Activated naive CD4-positive, alpha-beta T cell treated with anti-CD3 and anti-CD28 coated beads, Interleukin-2, amount 50 U/mL, for 16 hours (primary cell): ENCODE results near the gene EDA2R.

Source experiments
- DNase-seq: peaks from one replicate; pipeline ENCODE4 v3.0.0-alpha.2; 2020

The EDA2R gene, protein sequence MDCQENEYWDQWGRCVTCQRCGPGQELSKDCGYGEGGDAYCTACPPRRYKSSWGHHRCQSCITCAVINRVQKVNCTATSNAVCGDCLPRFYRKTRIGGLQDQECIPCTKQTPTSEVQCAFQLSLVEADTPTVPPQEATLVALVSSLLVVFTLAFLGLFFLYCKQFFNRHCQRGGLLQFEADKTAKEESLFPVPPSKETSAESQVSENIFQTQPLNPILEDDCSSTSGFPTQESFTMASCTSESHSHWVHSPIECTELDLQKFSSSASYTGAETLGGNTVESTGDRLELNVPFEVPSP

GRCh38 chrX:66638591-66639500 lies at the start of gene EDA2R:
Gene EDA2R (minus strand): TSS chrX:66639078. CDS start chrX:66616020, 23,058 bp downstream.
- DNase-seq: peak; percentile 18

DNA sequence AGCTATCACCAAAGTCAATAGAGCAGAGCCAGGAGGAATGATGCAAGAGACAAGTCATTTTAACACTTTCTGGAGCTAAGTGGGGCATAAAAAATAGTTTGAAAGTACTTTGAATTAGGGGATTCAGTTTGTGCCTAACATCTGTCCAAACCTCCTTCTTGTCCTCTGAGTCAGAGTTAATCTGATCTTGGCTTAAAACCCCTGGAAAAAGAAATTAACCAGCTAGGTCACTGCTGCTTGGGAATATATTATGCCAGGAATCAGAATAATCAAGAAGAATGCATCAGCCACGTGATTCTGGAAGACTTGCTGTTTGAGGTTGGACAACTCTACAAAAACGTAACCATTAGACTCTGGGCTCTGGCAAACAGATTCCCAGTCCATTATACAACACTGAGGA lies 45.3 kb upstream of the EDA2R start:
- DNase-seq: no peak

GRCh38 chrX:66680451-66680850 lies 41.6 kb upstream of the EDA2R start:
- no peak for DNase-seq

GRCh38 chrX:66677430-66677829 lies 38.6 kb upstream of the EDA2R start:
- DNase-seq: no peak

GRCh38 chrX:66676990-66677389 lies 38.1 kb upstream of the EDA2R start:
- no peak for DNase-seq

DNA sequence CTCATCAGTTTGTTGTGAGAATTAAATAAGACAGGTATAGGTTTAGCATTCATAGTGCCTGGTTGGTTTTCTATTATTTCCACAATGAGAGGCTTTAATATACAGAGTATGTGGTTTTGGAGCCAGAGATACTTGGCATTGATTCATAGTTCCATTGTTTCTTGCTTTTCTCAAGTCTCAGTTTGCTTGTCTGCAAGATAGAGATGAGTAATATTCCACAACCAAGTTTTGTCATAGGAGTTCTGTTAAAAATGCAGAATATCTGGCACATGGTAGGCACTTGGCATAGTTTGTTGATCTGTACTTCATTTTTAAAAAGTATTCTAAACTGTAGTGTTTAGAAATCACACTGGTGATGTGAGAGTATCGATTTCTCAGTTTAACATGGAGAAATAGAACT lies 37.5 kb upstream of the EDA2R start:
- no peak for DNase-seq

GRCh38 chrX:66675541-66675940 lies 36.7 kb upstream of the EDA2R start:
- DNase-seq: no peak

DNA sequence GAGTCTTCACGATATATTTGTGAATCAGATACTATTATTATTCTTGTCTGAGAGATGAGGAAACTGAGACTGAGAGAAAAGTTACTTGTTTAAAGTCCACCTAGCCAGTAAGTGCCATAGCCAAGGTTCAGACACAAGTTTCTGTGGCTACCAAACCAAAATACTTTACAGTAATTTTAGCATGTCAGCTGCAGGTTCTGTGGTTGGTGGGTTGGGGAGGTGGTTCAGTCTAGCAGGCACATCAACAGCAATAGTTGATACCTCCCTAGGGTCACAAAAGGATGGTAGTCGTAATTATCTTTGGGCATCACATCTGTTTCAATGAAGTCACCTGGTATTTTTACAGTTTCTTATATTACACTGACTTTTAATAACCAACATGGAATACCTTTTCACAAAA lies 35.6 kb upstream of the EDA2R start:
- no peak for DNase-seq

- DNase-seq: no peak
Observed at GRCh38 chrX:66672106-66672505, 33.2 kb upstream of the EDA2R start.

DNA sequence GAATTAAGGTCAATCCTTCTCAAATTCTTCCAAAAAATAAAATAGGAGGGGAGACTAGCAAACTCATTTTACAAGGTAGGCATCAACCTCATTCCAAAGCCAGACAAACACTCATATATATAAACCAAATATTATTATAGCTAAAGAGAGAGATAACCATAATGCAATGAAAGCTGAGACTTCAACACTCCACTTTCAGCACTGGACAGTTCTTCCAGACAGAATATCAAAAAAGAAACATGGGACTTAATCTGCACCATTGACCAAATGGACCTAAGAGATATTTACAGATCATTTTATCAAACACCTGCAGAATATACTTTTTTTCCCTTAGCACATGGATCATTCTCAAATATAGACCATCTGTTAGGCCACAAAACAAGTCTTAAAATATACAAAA lies 15.5 kb upstream of the EDA2R start:
- no peak for DNase-seq

DNA sequence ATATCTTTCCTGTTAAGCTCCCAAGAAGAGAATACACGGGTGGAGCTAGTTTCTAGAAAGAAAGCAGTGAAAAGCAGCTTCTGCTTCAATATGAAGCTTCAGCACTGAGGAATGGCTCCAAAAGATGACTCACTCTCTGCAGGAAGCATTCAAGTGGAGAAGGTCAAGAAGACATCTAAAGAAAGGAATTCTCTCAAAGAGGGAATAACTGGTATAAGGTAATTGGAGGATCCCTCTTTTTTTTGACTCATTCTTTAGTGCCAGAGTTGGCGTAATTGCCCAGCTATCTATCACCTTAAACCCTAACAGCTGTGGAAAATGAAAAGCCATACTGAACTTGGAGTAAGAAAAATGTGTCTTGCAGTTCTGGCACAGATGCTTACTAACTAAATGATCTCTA lies 3.5 kb downstream of the EDA2R start:
- DNase-seq: no peak

DNA sequence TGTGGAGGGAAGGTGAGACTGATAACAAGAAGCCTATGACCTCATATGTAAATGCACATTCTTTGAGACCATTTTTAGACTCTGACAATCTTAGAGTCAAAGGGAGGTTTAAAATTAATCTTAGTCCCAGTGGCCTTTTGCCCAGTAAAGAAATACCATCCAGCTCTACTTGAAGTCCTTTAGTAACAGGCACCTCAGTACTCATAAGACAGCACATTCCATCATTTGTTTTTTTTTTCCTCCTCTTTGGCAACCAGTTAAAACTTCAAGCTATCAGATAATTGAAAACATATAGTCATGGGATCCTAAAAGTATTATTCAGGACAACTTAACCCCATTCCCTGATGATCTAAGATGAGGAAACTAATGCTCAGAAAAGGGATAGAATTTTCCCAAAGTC lies 4.6 kb downstream of the EDA2R start:
- no peak for DNase-seq

- DNase-seq: no peak
Observed at GRCh38 chrX:66633541-66633940, 5.3 kb downstream of the EDA2R start.

GRCh38 chrX:66632981-66633380 lies 5.9 kb downstream of the EDA2R start:
- DNase-seq: no peak

DNA sequence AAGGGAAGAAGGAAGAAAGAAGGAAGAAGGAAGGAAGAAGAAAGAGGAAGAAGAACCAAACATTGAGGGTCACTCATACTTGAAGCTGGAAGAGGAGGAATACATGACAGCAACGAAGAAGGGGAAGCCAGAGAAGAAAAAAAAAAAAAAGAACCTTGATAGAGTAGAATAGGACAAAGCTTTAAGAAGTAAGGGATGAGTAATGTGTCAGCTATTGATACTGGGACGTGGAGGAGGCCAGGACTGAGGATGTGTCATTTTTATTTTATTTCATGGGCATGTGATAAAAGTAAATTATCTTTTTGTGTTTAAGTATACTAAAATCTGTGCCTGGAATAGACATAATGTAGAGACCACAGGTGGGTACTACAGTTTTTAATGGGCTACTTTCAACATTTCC lies 6.4 kb downstream of the EDA2R start:
- DNase-seq: no peak

- no peak for DNase-seq
Observed at GRCh38 chrX:66625525-66625924, 13.4 kb downstream of the EDA2R start.

DNA sequence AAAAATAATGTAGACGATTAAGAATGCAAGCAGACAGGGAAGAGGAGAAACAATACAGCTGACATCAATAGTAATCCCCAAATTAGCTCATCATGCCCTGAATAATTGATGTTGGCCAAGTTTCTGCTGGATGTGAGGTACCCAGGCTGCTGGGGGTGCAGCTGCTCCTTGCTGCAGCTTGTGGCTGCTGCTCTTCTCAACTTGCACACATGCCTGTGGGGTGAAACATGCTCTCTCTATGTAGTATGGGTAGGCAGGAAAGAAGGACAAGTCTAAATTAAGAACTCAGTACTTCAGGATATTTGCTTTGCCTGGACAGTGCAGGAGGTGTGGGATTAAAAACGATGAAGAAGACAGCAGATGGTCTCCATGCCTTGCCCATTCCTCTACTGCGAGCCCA lies 16.7 kb downstream of the EDA2R start:
- no peak for DNase-seq

DNA sequence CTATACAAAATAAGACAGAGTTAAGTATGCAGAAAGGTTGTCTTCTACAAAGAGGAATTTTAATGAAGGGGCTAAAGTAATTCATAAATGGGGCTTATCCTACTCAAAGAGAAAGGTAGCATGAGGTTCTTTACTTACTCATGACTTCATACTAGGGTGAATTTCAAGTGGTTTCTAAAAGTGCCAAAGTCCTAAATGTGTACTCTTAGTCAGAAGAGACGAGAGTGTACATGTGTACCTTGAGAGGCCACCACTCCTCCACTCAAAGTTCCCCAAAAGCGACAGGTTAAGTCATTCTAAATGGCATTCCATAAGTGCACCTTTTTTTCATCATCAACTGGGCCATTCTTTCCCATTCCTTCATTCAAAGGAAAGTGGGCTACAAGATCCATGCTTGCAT lies 21.9 kb downstream of the EDA2R start:
- DNase-seq: no peak

DNA sequence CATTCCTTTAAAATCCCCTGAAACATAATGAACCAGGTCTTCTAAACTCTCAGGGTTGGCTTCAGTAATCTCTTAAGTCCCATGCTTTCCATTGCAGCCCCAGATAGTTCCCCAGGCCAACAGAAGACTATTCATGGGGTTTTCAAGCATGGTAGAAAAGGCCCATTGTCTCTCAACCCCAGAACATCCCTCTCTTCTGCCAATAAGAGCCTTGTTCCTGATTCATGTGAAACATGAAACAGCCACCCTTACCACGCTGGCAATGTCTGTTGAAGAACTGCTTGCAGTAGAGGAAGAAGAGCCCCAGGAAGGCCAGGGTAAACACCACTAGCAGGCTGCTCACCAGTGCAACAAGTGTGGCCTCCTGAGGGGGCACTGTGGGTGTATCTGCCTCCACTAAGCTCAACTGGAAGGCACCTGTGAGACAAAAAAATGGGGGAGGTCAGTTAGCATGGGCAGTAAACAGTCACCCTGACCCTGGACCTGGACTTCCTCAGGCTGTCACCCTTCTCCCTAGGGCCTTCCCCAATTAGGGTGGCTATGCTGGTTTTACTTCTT lies 36.4 kb downstream of the EDA2R start:
- no peak for DNase-seq

DNA sequence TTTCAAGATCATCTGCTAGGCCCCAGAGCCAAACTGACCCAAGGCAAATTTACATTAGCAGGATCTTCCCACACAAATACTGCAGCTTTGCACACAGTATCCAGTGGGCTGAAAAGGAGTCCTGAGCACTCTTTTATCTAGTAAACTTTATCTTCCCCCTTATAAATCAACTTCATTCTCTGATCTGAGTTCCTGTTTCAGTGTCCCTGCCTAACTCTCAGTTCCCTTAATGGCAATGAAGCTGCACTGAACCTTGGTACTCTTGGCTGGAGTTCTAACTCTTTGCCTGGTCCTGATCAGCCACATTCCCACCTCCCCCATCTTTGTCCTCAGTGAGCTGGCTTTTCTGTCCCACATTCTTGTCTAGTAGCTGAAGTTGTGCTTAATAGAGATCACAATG lies 37.4 kb downstream of the EDA2R start:
- no peak for DNase-seq

DNA sequence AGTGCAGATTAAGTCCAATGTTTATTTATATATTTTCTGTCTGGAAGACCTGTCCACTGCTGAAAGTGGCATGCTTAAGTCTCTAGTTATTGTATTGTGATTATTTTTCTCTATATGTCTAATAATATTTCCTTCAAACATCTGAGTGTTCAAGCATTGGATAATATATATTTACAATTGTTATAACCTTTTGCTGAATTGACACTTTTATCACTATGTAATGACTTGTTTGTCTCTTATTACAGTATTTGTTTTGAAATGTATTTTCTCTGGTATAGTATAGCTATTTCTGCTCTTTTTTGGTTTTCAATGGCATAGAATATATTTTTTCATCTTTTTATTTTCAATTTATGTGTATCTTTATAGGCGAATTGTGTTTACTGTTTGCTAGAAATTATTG lies 59.7 kb downstream of the EDA2R start:
- DNase-seq: no peak

- no peak for DNase-seq
Observed at GRCh38 chrX:66553973-66554372, 84.9 kb downstream of the EDA2R start.

DNA sequence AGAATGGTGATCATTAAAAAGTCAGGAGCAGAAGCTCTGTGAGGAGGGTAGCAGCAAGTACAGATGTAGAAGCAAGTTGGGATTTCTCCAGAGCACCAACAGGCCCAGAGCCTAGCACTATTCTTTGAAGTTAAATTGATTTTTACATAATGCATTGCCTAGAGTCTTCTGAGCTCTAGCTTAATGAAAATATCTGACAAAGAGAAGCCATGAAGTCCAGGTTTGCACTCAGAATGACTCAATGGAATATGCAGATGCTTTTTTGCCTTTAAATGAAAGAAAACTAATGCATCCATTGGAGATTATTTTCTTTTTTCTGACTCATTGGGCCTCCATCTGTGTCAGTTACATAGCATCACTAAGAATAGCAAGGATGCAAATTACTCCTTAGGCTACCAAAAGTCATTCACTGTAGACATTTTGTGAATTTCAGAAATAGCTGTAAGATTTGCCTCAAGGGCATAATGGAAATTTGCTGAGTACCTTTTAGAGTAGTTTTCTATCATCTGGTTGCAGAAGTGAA lies 91.0 kb downstream of the EDA2R start:
- DNase-seq: no peak
